RPMI7951 (cell line): ENCODE measurements around the gene SYNGR2. TPM values are rescaled to one million over a fixed set of nuclear protein-coding genes. Genes with fewer than 3 reads are reported as not detected.

Experiments
- DNase-seq: peaks from one replicate; pipeline ENCODE4 v3.0.0-alpha.2; 2012; ENCODE audit warnings: low read depth
- total RNA-seq: library from RNA; depleted of rRNA; stranded (reverse); fragments of >200 nt; shearing (Covaris generic); gene quantifications from 2 replicates; pipeline ENCODE4 v1.2.3, GENCODE V29; 2014; rRNA removed

SYNGR2 gene
- total RNA-seq, 1 experiment from 2014 or later = 17.3 TPM

DNA sequence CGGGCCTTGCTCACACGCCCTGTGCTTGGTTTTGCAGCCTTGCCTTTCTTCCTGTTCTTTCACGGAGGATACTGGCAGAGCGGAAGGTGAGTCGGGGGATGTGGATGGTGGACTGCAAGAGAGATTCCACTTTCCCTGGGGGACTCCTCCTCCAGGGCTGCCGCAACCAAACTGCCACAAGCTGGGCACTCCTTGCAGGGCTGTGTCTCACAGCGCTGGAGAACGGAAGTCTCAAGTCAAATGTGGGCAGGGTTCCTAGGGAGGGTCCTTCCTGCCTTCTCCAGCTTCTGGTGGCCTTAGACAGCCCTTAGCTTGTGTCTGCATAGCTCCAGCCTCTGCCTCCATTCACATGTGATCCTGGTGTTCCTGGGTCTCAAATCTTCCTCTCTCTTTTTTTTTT is 34.3 kb downstream of the SYNGR2 start:
- DNase-seq = no peak

DNA sequence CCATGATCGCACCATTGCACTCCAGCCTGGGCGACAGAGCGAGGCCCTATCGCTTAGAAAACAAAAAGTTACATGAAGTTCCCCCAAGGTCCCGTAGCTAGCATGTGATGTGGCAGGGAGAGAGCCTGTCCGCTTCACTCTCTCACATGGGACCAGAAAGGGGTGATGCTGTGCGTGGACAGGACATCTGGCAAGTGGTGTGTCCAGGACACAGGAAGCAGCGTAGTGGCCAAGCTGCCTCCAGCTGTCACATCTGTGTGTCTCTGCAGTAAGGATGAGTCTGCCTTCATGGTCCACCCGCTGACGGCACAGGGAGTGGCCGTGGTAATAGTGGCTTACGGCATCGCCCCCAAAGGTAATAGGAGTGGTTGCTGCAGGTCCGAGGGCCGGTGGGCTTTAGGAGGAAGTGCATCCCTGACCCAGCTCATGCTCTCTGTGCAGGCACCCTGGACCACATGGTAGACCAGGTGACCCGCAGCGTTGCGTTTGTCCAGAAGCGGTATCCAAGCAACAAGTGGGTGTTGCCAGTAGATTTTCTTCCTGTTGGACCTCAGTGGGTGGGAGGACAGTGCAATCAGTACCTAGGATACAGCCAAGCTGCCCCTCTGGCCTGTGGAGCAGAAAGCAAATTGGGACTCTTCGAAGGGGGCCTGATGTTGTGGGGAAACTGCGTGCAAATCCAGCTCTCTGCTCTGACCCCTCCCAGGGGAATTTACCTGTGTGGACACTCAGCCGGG is 36.2 kb downstream of the SYNGR2 start:
- no peak for DNase-seq

DNA sequence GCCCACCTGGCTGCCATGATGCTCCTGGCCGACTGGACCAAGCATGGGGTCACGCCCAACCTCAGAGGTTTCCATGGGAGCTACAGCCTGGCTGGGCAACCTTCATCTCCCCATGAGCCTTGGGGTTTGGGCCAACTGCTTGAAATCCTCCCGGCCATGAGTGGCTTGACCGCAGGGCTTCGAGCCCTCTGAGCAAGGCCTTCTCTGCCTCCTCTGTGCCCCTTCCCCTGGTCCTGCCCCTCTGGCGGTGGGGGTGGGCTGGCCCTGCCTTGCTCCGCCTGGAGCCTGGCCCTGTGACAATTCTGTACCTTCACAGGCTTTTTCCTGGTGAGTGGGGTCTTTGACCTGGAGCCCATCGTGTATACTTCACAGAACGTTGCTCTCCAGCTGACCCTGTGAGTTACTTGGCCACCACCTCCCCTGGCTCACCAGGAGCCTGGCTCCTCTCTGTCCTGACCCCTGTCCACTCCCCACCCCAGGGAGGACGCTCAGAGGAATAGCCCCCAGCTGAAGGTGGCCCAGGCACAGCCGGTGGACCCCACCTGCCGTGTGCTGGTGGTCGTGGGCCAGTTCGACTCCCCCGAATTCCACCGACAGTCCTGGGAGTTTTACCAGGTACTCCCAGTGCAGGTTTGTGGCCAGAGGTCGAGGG is 36.9 kb downstream of the SYNGR2 start:
- no peak for DNase-seq

DNA sequence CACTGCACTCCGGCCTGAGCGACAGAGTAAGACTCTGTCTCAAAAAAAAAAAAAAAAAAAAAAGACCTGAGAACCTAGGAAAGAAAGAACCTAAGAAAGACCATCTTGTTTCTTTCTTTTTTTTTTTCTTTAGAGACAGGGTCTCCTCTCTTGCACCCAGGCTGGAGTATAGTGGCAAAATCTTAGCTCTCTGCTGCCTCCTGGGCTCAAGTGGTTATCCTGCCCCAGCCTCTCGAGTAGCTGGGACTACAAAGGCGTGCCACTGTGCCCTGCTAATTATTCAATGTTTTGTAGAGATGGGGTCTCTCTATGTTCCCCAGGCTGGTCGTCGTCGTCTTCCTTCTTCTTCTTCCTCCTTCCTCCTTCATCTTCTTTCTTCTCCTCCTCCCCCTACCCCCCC is 37.9 kb downstream of the SYNGR2 start:
- no peak for DNase-seq

DNA sequence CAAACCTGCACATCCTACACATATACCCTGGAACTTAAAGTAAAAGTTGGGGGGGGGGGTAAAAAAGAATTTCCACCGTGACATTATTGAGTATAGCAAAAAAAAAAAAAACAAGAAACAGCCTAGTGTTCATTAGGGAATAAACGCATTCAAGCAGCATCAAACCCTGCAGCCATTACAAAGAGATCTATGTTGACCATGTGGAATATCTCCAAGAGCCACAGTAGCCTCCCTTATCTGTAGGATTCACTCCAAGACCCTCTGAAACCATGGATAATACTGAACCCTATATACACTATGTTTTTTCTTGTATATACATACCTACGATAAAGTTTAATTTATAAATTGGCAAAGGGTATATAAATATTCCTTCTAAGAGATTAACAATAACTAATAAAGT is 40.1 kb downstream of the SYNGR2 start:
- DNase-seq = no peak

DNA sequence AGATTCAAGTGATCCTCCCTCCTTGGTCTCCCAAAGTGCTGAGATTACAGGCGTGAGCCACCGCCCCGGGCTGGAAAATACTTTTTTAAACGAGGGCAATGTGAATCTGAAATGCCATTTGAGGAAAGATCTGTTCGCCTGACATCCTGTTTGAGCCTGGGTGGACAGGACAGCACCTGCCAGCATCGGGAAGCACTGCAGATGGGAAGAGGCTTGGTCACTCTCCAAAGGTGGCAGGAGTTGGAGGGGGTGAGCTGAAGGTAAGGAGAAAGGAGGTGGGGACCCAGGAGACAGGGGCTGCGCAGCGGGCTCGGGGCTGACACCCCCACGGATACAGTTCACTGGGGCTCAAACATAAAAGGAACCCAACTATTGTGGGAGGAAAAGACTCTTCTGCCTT is 41.7 kb downstream of the SYNGR2 start:
- no peak for DNase-seq

DNA sequence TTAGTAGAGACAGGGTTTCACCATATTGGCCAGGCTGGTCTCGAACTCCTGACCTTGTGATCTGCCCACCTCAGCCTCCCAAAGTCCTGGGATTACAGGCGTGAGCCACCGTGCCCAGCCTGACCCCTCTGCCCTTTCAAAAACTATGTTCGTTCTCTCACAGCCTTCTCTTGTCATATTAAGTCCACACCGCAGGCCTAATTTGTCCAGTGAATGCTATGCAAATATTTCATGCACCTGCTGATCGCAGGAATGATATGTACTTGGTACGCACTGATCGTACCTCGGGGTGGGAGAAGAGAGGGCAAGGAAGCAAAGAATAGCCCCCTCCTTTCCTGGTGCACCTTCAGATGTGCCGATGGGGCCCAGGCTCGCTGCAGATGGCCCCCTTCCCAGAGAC is 42.7 kb downstream of the SYNGR2 start:
- no peak for DNase-seq

DNA sequence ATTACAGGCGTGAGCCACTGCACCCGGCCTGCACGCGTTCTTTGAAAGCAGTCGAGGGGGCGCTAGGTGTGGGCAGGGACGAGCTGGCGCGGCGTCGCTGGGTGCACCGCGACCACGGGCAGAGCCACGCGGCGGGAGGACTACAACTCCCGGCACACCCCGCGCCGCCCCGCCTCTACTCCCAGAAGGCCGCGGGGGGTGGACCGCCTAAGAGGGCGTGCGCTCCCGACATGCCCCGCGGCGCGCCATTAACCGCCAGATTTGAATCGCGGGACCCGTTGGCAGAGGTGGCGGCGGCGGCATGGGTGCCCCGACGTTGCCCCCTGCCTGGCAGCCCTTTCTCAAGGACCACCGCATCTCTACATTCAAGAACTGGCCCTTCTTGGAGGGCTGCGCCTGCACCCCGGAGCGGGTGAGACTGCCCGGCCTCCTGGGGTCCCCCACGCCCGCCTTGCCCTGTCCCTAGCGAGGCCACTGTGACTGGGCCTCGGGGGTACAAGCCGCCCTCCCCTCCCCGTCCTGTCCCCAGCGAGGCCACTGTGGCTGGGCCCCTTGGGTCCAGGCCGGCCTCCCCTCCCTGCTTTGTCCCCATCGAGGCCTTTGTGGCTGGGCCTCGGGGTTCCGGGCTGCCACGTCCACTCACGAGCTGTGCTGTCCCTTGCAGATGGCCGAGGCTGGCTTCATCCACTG is 45.8 kb downstream of the SYNGR2 start, which contains the start of gene BIRC5:
TSS of gene BIRC5 (plus strand) at position 238 of the 690 bp plus-strand sequence. CDS start at position 302, 64 bp downstream.
- DNase-seq = peak; percentile 84

DNA sequence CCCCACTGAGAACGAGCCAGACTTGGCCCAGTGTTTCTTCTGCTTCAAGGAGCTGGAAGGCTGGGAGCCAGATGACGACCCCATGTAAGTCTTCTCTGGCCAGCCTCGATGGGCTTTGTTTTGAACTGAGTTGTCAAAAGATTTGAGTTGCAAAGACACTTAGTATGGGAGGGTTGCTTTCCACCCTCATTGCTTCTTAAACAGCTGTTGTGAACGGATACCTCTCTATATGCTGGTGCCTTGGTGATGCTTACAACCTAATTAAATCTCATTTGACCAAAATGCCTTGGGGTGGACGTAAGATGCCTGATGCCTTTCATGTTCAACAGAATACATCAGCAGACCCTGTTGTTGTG is 46.3 kb downstream of the SYNGR2 start:
- DNase-seq = no peak

DNA sequence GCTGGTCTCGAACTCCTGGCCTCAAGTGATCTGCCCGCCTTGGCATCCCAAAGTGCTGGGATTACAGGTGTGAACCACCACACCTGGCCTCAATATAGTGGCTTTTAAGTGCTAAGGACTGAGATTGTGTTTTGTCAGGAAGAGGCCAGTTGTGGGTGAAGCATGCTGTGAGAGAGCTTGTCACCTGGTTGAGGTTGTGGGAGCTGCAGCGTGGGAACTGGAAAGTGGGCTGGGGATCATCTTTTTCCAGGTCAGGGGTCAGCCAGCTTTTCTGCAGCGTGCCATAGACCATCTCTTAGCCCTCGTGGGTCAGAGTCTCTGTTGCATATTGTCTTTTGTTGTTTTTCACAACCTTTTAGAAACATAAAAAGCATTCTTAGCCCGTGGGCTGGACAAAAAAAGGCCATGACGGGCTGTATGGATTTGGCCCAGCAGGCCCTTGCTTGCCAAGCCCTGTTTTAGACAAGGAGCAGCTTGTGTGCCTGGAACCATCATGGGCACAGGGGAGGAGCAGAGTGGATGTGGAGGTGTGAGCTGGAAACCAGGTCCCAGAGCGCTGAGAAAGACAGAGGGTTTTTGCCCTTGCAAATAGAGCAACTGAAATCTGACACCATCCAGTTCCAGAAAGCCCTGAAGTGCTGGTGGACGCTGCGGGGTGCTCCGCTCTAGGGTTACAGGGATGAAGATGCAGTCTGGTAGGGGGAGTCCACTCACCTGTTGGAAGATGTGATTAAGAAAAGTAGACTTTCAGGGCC is 51.2 kb downstream of the SYNGR2 start:
- no peak for DNase-seq

Other genes starting within 250 kb of the SYNGR2 start
- gene TNRC6C, start 209.9 kb upstream of the SYNGR2 start, total RNA-seq = 3.2 and 4.0 TPM in 2 replicates
- not detected in 2 replicates for gene TMC6, start 39.8 kb upstream of the SYNGR2 start, total RNA-seq
- gene TMC8, start 37.8 kb upstream of the SYNGR2 start, total RNA-seq = not detected in 2 replicates
- gene C17orf99, start 22.2 kb upstream of the SYNGR2 start, total RNA-seq = not detected in 2 replicates
- 161 and 167 TPM in 2 replicates for gene TK1, start 18.5 kb downstream of the SYNGR2 start, total RNA-seq
- 16.0 and 20.9 TPM in 2 replicates for gene AFMID, start 18.8 kb downstream of the SYNGR2 start, total RNA-seq
- gene BIRC5, start 45.7 kb downstream of the SYNGR2 start, total RNA-seq = 157 and 160 TPM in 2 replicates
- not detected in 2 replicates for gene TMEM235, start 63.0 kb downstream of the SYNGR2 start, total RNA-seq
- 6.2 and 10.6 TPM in 2 replicates for gene SOCS3, start 191.5 kb downstream of the SYNGR2 start, total RNA-seq
- gene PGS1, start 210.1 kb downstream of the SYNGR2 start, total RNA-seq = 19.5 and 21.9 TPM in 2 replicates